ENCODE results near the gene OR52E4.

Gene OR52E4

DNA sequence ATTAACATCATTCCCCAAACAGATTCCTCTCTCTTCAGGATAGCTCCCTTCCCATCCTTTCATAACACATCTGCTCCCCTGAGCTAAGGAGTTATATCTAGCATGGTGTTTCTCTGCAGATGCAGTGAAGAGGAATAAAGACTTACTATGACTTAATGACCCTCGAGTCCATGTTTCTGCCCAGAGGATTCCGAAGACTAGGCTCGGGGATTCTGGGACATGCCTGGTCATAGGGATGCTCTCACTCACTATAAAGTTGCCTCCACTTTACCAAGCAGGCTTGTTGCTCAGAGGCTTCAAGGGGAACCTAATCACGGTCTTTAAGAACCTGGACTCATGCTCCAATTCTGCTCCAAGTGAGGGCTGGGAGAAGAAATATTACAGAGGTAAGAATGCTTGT, at the start of gene OR52E4:
OR52E4 (plus strand) TSS at position 301 of the 400 bp plus-strand sequence. CDS start 3,664 bp downstream, outside the sequence.
- DNase-seq (ENCODE audit: low read depth), result no peak

- DNase-seq (ENCODE audit: low read depth), result no peak
These were observed 49.1 kb upstream of the OR52E4 start for GRCh38 chr11:5831196-5831829.

- DNase-seq (ENCODE audit: low read depth), result no peak
These were observed 47.0 kb upstream of the OR52E4 start for GRCh38 chr11:5833446-5833845.

DNA sequence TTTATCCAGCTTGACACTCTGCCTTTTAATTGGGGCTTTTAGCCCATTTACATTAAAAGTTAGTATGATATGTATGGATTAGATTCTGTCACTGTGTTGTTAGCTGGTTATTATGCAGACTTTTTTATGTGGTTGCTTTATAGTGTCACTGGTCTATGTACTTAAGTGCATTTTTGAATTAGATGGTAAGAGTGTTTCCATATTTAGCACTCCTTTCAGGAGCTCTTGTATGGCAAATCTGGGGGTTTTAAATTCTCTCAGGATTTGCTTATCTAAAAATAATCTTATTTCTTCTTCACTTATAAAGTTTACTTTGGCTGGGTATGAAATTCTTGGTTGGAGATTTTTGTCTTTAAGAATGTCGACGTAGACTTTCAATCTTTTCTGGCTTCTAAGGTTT, 42.7 kb upstream of the OR52E4 start:
- no peak for DNase-seq (ENCODE audit: low read depth)

- no peak for DNase-seq (ENCODE audit: low read depth)
These were observed 38.6 kb upstream of the OR52E4 start, which contains the start of gene OR52E6 for GRCh38 chr11:5841797-5842196. Gene OR52E6, minus strand, starts transcription at chr11:5841897. Its CDS starts 0 bp downstream, at chr11:5841897.

GRCh38 chr11:5846701-5847100, 33.7 kb upstream of the OR52E4 start:
- DNase-seq (ENCODE audit: low read depth), result no peak

- DNase-seq (ENCODE audit: low read depth), result no peak
These were observed 32.7 kb upstream of the OR52E4 start for GRCh38 chr11:5847711-5848110.

GRCh38 chr11:5851002-5851401, 29.4 kb upstream of the OR52E4 start:
- DNase-seq (ENCODE audit: low read depth), result no peak

GRCh38 chr11:5857590-5857989, 22.8 kb upstream of the OR52E4 start, which contains the start of gene OR52E8:
Gene OR52E8, minus strand, starts transcription at chr11:5857690. Its CDS starts 0 bp downstream, at chr11:5857690.
- DNase-seq (ENCODE audit: low read depth), result no peak

GRCh38 chr11:5865826-5866225, 14.6 kb upstream of the OR52E4 start:
- no peak for DNase-seq (ENCODE audit: low read depth)

GRCh38 chr11:5878564-5878963, 1.9 kb upstream of the OR52E4 start:
- no peak for DNase-seq (ENCODE audit: low read depth)

DNA sequence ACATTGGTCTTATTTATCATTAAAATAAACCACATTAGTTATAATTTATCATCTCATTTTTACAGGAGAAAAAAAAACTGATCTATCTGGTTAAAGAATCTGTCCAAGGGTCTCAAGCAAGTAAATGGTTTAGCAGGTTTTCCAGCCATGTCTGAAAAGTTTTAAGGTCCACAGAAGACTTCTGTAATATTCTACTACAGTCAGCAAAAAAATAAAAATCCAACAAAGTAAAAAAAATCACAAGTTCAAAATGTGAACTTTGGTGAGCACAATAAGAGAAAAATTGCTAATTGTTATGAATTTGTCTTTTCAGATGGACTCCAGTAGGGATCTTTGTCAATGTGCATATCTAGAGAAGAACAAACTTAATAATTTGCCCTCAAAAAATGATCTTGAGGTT, 1.3 kb downstream of the OR52E4 start:
- DNase-seq (ENCODE audit: low read depth), result no peak

DNA sequence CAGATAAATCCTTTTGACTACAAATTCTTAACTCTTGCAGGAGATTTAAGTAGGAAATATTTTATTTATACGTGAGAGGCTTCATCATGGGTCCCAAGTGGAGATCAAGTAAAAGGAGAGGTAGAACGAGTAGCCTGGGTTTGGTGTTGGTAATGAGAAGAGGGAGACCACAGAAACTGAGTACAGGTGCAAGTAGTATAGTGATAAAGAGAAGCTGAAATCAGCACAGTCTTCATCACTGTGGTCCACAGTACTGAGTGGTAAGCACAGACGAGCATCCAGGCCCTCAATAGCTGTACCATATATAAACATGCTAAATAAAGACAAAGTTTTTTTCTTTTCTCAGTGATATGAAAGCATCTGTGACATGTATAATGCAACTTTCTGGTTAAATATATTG, 6.7 kb downstream of the OR52E4 start:
- DNase-seq (ENCODE audit: low read depth), result no peak

DNA sequence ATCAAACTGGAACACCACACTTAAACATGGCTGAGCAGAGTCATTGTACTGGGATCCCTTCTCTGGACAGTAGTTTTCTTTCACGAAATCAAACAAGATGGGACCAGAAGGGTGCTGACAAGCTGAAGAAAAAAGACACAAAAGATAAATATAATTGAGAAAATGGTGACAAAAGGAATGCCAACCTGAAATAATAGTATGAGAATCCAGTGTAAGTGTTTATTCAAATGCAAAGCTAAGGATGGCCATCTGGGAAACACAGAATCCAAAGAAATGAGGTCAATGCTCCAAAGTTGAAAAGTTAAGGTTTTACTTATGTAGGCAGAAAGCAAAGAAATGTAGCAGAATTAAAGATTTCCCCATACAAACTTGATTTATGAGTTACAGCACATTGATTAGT, 7.2 kb downstream of the OR52E4 start:
- no peak for DNase-seq (ENCODE audit: low read depth)

GRCh38 chr11:5891216-5891800, 10.9 kb downstream of the OR52E4 start:
- DNase-seq (ENCODE audit: low read depth), result no peak

- DNase-seq (ENCODE audit: low read depth), result no peak
These were observed 12.5 kb downstream of the OR52E4 start, which contains the start of gene OR52E5 for GRCh38 chr11:5892908-5893307. Gene OR52E5, plus strand, starts transcription at chr11:5893208. Its CDS starts 7,569 bp downstream, at chr11:5900777.

GRCh38 chr11:5899534-5899933, 19.1 kb downstream of the OR52E4 start:
- no peak for DNase-seq (ENCODE audit: low read depth)

- no peak for DNase-seq (ENCODE audit: low read depth)
These were observed 30.1 kb downstream of the OR52E4 start for GRCh38 chr11:5910540-5910939.

- DNase-seq (ENCODE audit: low read depth), result no peak
These were observed 42.5 kb downstream of the OR52E4 start for GRCh38 chr11:5922749-5923426.

DNA sequence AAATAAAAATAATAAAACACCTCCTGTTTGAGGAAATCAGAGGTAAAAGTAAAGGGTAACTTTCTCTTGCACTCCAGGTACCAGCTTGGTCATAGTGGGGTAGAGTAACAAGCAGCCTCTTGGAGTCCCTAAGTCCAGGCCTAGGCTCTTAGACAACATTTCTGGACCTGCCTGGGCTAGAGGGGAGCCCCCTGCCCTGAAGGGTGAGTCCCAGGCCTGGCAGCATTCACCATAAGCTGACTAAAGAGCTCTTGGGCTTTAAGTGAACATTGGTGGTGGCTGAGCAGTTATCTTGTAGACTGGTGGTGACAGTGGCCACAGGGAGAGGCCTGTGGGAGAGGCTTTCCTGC, 43.0 kb downstream of the OR52E4 start:
- DNase-seq (ENCODE audit: low read depth), result no peak

DNA sequence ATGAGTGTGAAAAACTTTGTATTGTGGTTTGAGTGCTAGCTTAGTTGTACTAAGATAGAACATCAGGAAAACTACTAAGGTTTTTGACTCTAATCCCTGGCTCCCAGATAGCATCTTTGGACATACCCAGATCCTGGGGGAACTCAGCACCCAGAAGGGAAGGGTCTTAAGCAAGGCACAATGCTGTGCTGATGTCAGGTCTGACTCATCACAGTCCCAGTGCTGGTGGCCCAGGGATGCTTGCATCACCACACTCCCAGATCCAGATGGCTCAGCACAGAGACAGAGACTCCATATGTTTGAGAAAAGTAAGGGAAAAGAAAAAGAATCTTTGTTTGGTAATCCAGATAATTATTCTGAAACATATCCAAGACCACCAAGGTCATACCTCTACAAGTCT, 43.4 kb downstream of the OR52E4 start:
- no peak for DNase-seq (ENCODE audit: low read depth)

DNA sequence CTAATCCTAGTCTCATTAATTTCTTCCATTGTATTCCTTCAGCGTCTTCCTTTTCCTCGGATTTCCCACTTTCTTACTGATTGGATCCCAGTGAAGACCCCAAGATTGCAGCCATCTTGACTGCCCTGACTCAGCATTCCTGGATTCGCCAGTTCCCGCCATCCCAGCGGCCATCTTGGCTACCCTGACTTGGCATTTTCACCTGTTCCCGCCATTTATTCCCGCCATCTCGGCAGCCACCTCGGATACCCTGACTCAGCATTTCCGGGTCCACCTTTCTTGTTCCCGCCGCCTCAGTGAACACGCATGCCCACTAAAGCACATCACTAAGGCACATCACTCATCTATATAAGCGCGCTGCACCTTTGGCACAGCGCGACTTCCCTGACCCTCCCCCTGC, 47.8 kb downstream of the OR52E4 start:
- DNase-seq (ENCODE audit: low read depth), result no peak

- DNase-seq (ENCODE audit: low read depth), result no peak
These were observed 48.4 kb downstream of the OR52E4 start for GRCh38 chr11:5928811-5929210.

Measured in activated T-cell treated with anti-CD3 and anti-CD28 coated beads for 1 hour (primary cell).